Lower leg skin (tissue), 3 donors: ENCODE measurements around the gene TTN.

Experiments
- CTCF ChIP-seq, 3 donors: fragments of 450-650 bp; IDR thresholded peaks; one replicate each; pipeline ENCODE4 v1.5.1; 2016; ENCODE audit warnings: antibody characterized with exemption in 3 of 3, mild to moderate bottlenecking in 3 of 3, moderate library complexity in 2 of 3
- POLR2A ChIP-seq, 2 donors: fragments of 450-650 bp; IDR thresholded peaks; one replicate each; pipeline ENCODE4 v1.6.1; 2016 to 2017; ENCODE audit warnings: antibody characterized with exemption in 2 of 2, mild to moderate bottlenecking in 1 of 2, moderate library complexity in 1 of 2

- TF ChIP-seq CTCF (IDR thresholded peaks at IDR 0.05), result no peak
- peak in 1 of 2 donors; percentile 2 for TF ChIP-seq POLR2A (IDR thresholded peaks at IDR 0.05)
Observed at GRCh38 chr2:178480227-178481181, 326.7 kb downstream of the TTN start, which contains the start of gene PLEKHA3.
